ENCODE data around the gene AFAP1.

GRCh38 chr4:7955393-7955792 is 15.7 kb upstream of the AFAP1 start:
- TF ChIP-seq CTCF (IDR thresholded peaks at IDR 0.05) (no peak), EZH2 (IDR thresholded peaks at IDR 0.05; ENCODE audit: borderline replicate concordance, insufficient read depth, low read depth, low read length, poor library complexity, severe bottlenecking) (no peak)

Measured in B cell (primary cell).